GM19438 (cell line): Measurements from ENCODE around the gene RIOK2.

Experiments used
- ATAC-seq: cut with Tn5 transposase; IDR thresholded peaks from one replicate; pipeline ENCODE4 v1.9.1; 2021; ENCODE audit warnings: low read depth; ENCODE audit not compliant: unreplicated experiment

Gene RIOK2

GRCh38 chr5:97131139-97131710, 51.8 kb downstream of the RIOK2 start:
- ATAC-seq = no peak

- no peak for ATAC-seq
Observed at GRCh38 chr5:97127727-97128126, 55.3 kb downstream of the RIOK2 start.

DNA sequence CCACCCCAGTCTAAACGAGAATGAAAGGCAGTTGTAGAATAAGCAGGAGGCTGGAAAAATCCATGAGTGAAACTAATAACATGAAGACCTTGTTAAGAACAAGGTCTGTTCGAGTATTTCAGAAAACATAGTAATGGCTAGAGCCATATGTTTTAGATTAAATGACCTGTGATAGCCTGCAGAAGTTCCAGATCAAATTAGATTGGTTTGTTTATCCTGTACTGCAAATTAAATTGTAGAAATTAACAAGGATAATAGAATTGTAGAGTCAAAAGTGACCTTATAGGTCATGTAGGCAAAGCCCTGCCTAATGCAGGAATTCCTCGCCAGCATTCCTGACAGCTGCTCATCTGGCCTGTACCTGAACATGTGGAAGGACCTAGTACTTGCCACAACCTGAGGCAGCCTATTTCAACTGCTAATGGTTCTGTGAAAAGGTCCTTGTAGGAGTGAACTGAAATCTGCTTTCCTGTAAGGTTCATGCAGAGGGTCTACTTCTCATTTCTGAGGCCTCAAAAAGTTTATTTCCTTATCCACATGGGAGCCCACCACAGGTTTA, 57.8 kb downstream of the RIOK2 start:
- ATAC-seq = no peak

GRCh38 chr5:97124335-97124734, 58.7 kb downstream of the RIOK2 start:
- no peak for ATAC-seq

GRCh38 chr5:97121848-97122247, 61.2 kb downstream of the RIOK2 start:
- no peak for ATAC-seq

GRCh38 chr5:97120195-97120594, 62.9 kb downstream of the RIOK2 start:
- no peak for ATAC-seq

GRCh38 chr5:97119007-97119390, 64.0 kb downstream of the RIOK2 start:
- ATAC-seq = no peak

DNA sequence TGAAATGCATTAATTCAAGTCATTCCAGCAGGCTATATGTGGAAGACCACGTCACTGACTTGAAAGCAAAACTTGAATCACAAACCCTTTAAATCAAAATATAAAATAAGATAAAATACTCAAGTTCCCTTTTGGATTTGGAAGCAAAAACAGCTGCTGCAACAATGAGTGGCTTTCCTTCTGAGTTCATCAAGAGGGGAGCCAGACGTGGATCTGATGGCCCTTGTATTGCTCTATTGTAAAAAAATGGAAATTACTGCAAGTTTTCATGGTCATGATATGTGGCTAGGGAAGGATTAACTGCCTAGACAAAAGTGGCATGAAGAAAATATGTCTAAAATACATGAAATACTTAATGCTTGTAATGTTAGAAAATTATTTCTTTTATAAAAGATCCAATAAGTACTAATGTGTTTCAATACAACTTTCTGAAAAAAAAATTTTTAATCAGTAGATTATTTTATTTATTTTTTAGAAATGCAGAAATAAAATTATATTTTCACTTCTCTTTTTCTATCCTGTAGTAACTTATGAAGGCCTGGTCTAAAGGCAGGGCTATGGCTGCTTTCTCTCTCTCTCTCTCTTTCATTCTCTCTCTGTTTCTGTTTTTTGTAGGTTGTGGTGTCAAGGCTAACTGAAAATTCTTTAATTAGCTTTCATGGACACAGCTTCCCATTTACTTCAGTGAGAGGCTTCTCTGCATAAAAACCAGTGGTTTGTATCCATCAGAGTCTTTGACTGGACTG, 64.6 kb downstream of the RIOK2 start:
- peak; percentile 86 for ATAC-seq

DNA sequence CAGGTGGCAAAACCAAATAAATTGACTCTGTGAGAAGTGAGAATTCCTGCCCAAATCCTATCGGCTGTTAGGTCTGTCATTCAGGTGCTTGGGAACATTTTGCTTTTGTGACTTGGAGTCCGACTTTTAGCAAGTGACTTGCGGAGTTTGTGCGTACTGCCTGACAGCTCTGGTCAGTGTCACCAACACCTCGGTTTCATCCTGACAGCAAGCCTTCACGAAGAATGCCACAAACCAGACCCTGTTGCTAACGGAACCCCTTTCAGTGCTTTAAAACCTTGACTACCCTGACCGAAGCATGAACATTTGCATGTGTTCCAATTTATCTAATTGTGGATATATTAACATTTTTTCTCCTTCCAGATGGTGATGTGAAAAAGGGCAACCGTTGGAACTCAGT, 67.1 kb downstream of the RIOK2 start:
- ATAC-seq = no peak

DNA sequence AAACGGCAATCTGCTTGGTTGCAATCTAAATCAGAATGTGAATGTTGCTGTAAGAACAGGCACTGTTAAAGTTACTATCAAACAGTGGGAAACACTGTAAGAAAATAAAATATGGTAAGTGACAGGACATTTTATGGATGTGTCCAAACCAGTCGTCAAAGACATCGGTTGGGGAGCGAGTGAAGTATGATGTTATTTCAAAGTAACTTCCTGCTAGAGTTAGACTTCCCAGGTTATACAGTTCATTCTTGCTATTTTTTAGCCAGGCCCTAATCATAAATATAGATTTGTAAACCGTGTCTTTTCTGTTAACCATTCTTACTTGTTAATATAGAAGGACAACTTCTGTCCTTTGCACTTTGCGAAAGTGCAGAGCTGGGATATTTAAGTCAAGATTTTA, 70.8 kb downstream of the RIOK2 start:
- no peak for ATAC-seq

DNA sequence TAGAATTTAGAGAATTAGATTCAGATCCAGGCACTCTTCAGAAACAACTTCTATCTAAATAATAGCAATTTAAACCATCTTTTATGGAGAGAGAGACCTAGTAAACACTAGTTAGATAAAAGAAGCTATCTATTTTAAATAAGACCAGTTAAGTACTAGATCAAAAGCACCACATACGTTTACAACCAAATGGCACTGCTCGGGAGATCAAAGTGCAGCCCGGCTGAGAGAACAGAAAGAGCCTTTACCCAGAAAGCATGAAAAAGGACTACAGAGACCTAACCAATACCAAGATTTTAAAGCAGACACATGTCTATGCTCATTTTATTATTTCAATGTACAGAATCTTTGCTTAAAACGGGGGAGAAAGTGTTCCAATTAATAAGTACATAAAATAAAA, 71.4 kb downstream of the RIOK2 start:
- ATAC-seq = no peak

DNA sequence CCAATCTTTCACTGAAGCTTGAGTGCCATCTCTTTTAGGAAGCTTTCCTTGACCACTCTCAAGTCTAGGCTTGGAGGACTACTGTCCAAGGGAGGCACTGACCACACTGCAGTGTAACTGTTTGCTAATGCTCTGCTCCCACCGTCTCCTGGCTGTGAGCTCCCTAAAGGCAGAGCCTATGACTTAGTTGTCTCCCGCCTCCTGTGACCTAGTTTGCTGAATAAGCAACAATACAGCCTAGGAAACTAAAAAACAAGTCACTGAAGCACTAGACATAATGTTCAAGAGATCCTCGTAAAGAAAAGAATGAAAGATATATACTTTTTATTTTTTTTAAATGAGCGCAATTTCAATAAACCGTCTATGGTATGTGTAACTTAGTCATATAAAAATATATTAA, 72.0 kb downstream of the RIOK2 start:
- no peak for ATAC-seq
